GM21723 (cell line): ENCODE results near the gene STRBP.
"Not testable (repeated sequence)": the region's sequence is repeated elsewhere in the genome, so short reads cannot be mapped to it uniquely, and the experiment has no call there.

Experiments
- ATAC-seq: cut with Tn5 transposase; IDR thresholded peaks from one replicate; pipeline ENCODE4 v1.9.1; 2021; ENCODE audit warnings: mild to moderate bottlenecking, moderate library complexity; ENCODE audit not compliant: unreplicated experiment

The STRBP gene

GRCh38 chr9:123268465-123269259 is at the start of gene STRBP:
TSS of gene STRBP (minus strand) at chr9:123268586. CDS start at chr9:123184134, 84,452 bp downstream.
- ATAC-seq = peak; percentile 84

GRCh38 chr9:123316053-123316718 is 47.8 kb upstream of the STRBP start:
- ATAC-seq = no peak

- no peak for ATAC-seq
Measured at GRCh38 chr9:123315635-123316034, 47.2 kb upstream of the STRBP start.

- ATAC-seq = no peak
Measured at GRCh38 chr9:123314617-123315016, 46.2 kb upstream of the STRBP start.

- no peak for ATAC-seq
Measured at GRCh38 chr9:123312306-123312877, 44.0 kb upstream of the STRBP start.

GRCh38 chr9:123311250-123311752 is 42.9 kb upstream of the STRBP start:
- ATAC-seq = no peak

- no peak for ATAC-seq
Measured at GRCh38 chr9:123310551-123311249, 42.3 kb upstream of the STRBP start.

GRCh38 chr9:123309611-123310010 is 41.2 kb upstream of the STRBP start:
- no peak for ATAC-seq

GRCh38 chr9:123305879-123306278 is 37.5 kb upstream of the STRBP start:
- no peak for ATAC-seq

- ATAC-seq = no peak
Measured at GRCh38 chr9:123304340-123304691, 35.9 kb upstream of the STRBP start.

- ATAC-seq = no peak
Measured at GRCh38 chr9:123302348-123303214, 34.2 kb upstream of the STRBP start.

- not testable (repeated sequence) for ATAC-seq
Measured at GRCh38 chr9:123301936-123302335, 33.5 kb upstream of the STRBP start.

- no peak for ATAC-seq
Measured at GRCh38 chr9:123300554-123300953, 32.2 kb upstream of the STRBP start.

GRCh38 chr9:123299558-123300126 is 31.3 kb upstream of the STRBP start:
- no peak for ATAC-seq

GRCh38 chr9:123296174-123296573 is 27.8 kb upstream of the STRBP start:
- ATAC-seq = no peak

- ATAC-seq = no peak
Measured at GRCh38 chr9:123291736-123292135, 23.4 kb upstream of the STRBP start.

GRCh38 chr9:123290764-123291163 is 22.4 kb upstream of the STRBP start:
- no peak for ATAC-seq

GRCh38 chr9:123287639-123288038 is 19.3 kb upstream of the STRBP start:
- no peak for ATAC-seq

GRCh38 chr9:123286324-123286723 is 17.9 kb upstream of the STRBP start:
- no peak for ATAC-seq

GRCh38 chr9:123284656-123285055 is 16.3 kb upstream of the STRBP start:
- ATAC-seq = no peak
